ENCODE measurements around the gene NXT1.
A peak's percentile ranks its signal among the peaks of the same experiment; 100 is the strongest.
"Not testable (repeated sequence)": the region's sequence is repeated elsewhere in the genome, so short reads cannot be mapped to it uniquely, and the experiment has no call there.

NXT1 gene
- total RNA-seq, result 1.7 to 16.1 (median 7.9) reads per million in 17 experiments

GRCh38 chr20:23350196-23350903, at the start of gene NXT1:
Gene NXT1, plus strand, starts transcription at chr20:23350791. Its CDS starts 3,251 bp downstream, at chr20:23354042.
- peak; percentile 99 for DNase-seq

- no peak for DNase-seq
These were observed 49.0 kb upstream of the NXT1 start for GRCh38 chr20:23301436-23302050.

- no peak for DNase-seq
These were observed 48.2 kb upstream of the NXT1 start for GRCh38 chr20:23302386-23302785.

- no peak for DNase-seq
These were observed 47.8 kb upstream of the NXT1 start for GRCh38 chr20:23302801-23303200.

GRCh38 chr20:23303325-23304102, 47.1 kb upstream of the NXT1 start:
- DNase-seq, result no peak

GRCh38 chr20:23304616-23305015, 46.0 kb upstream of the NXT1 start:
- DNase-seq, result no peak

- DNase-seq, result no peak
These were observed 45.5 kb upstream of the NXT1 start for GRCh38 chr20:23305098-23305497.

- DNase-seq, result not testable (repeated sequence)
These were observed 43.2 kb upstream of the NXT1 start for GRCh38 chr20:23307393-23307792.

- DNase-seq, result no peak
These were observed 42.6 kb upstream of the NXT1 start for GRCh38 chr20:23308024-23308423.

GRCh38 chr20:23308908-23309307, 41.7 kb upstream of the NXT1 start:
- no peak for DNase-seq

GRCh38 chr20:23309781-23310180, 40.8 kb upstream of the NXT1 start:
- DNase-seq, result no peak

- DNase-seq, result no peak
These were observed 38.6 kb upstream of the NXT1 start for GRCh38 chr20:23311947-23312506.

- DNase-seq, result no peak
These were observed 37.3 kb upstream of the NXT1 start for GRCh38 chr20:23313271-23313670.

GRCh38 chr20:23314699-23315098, 35.9 kb upstream of the NXT1 start:
- DNase-seq, result no peak

GRCh38 chr20:23315099-23315498, 35.5 kb upstream of the NXT1 start:
- DNase-seq, result no peak

- no peak for DNase-seq
These were observed 34.0 kb upstream of the NXT1 start for GRCh38 chr20:23316626-23317025.

- no peak for DNase-seq
These were observed 33.5 kb upstream of the NXT1 start for GRCh38 chr20:23317081-23317480.

GRCh38 chr20:23318347-23318746, 32.2 kb upstream of the NXT1 start:
- DNase-seq, result no peak

- DNase-seq, result peak; percentile 9 to 49 (median 36)
These were observed 30.3 kb upstream of the NXT1 start for GRCh38 chr20:23320317-23320716.

GRCh38 chr20:23325107-23325506, 25.5 kb upstream of the NXT1 start:
- no peak for DNase-seq

- DNase-seq, result no peak
These were observed 23.8 kb upstream of the NXT1 start for GRCh38 chr20:23326774-23327173.

GRCh38 chr20:23327617-23328333, 22.8 kb upstream of the NXT1 start:
- DNase-seq, result no peak
